Keratinocyte (primary cell): Measurements from ENCODE around the gene FOXJ3.

Experiments used
- EZH2 ChIP-seq: IDR thresholded peaks from one replicate; pipeline ENCODE4 v1.6.1; 2012; ENCODE audit warnings: inconsistent platforms, mild to moderate bottlenecking, low read length, moderate library complexity
- TF ChIP-seq, protein P1 (sequence below), 3 experiments: IDR thresholded peaks in 1 of 3; conservative IDR thresholded peaks in 1 of 3; optimal IDR thresholded peaks in 1 of 3; 2 replicates in 2 of 3; 3 replicates in 1 of 3; pipeline versions ENCODE3 to v1.5.1; 2011; ENCODE audit warnings: low read length in 3 of 3, mild to moderate bottlenecking in 3 of 3, moderate library complexity in 2 of 3, control low read depth in 1 of 3, inconsistent platforms in 1 of 3; ENCODE audit not compliant: insufficient read depth in 2 of 3; ENCODE audit errors: extremely low read depth in 1 of 3

DNA sequence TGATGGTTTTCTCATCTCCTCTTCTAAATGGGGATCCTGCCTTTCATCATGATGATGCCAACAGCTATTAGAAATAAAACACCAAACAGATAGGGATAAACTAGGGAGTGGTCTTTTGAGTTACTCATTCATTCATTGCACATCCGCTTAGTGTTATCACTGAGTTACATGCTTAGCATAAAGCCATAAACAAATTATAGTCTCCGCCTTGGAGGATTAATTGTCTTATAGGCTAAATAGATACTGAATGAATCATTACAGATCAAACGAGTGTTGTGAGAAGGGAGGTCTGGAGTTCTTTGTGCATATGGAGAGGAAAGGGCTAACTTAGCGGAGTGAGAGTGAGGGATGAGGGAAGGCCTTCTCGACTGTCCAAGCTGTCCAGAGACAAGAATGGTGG, 201.6 kb downstream of the FOXJ3 start:
- TF ChIP-seq, protein P1, sequence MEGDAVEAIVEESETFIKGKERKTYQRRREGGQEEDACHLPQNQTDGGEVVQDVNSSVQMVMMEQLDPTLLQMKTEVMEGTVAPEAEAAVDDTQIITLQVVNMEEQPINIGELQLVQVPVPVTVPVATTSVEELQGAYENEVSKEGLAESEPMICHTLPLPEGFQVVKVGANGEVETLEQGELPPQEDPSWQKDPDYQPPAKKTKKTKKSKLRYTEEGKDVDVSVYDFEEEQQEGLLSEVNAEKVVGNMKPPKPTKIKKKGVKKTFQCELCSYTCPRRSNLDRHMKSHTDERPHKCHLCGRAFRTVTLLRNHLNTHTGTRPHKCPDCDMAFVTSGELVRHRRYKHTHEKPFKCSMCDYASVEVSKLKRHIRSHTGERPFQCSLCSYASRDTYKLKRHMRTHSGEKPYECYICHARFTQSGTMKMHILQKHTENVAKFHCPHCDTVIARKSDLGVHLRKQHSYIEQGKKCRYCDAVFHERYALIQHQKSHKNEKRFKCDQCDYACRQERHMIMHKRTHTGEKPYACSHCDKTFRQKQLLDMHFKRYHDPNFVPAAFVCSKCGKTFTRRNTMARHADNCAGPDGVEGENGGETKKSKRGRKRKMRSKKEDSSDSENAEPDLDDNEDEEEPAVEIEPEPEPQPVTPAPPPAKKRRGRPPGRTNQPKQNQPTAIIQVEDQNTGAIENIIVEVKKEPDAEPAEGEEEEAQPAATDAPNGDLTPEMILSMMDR (optimal IDR thresholded peaks at IDR 0.05 in 1 of 3, IDR thresholded peaks at IDR 0.05 in 1 of 3, conservative IDR thresholded peaks at IDR 0.05 in 1 of 3; ENCODE audit: extremely low read depth in 1 of 3, insufficient read depth in 2 of 3, low read length in 3 of 3) = no peak
- no peak for TF ChIP-seq EZH2
